ENCODE measurements around the gene FCN1. TPM values are rescaled to one million over a fixed set of nuclear protein-coding genes. Genes with fewer than 3 reads are reported as not detected.

Gene FCN1
- total RNA-seq, 1 donor from 2014 or later = not detected

GRCh38 chr9:134913041-134913712 lies 4.5 kb downstream of the FCN1 start:
- no peak for TF ChIP-seq CTCF (IDR thresholded peaks at IDR 0.05; ENCODE audit: insufficient read depth, low read length, severe bottlenecking)
- Histone ChIP-seq H3K27me3 (ENCODE audit: control insufficient read depth, insufficient read depth, low read length) (no peaks in the 10 kb centered on the region), H3K4me3 (ENCODE audit: low read depth, low read length) (no peak overlapping the region), H3K36me3 (ENCODE audit: control insufficient read depth, insufficient read depth, low read length) (no peaks in the 10 kb centered on the region)
- FAIRE-seq (no peak), DNase-seq (ENCODE audit: low read depth) (no peak)

- TF ChIP-seq CTCF (IDR thresholded peaks at IDR 0.05; ENCODE audit: insufficient read depth, low read length, severe bottlenecking) = no peak
- Histone ChIP-seq H3K27me3 (ENCODE audit: control insufficient read depth, insufficient read depth, low read length) (no peaks in the 10 kb centered on the region), H3K36me3 (ENCODE audit: control insufficient read depth, insufficient read depth, low read length) (no peaks in the 10 kb centered on the region), H3K4me3 (ENCODE audit: low read depth, low read length) (no peak overlapping the region)
- no peak for FAIRE-seq
- DNase-seq (ENCODE audit: low read depth) = no peak
These were observed 5.4 kb downstream of the FCN1 start for GRCh38 chr9:134912126-134912840.

- Histone ChIP-seq H3K36me3 (ENCODE audit: control insufficient read depth, insufficient read depth, low read length) (no peaks in the 10 kb centered on the region), H3K4me3 (ENCODE audit: low read depth, low read length) (no peak overlapping the region), H3K27me3 (ENCODE audit: control insufficient read depth, insufficient read depth, low read length) (no peaks in the 10 kb centered on the region)
- no peak for TF ChIP-seq CTCF (IDR thresholded peaks at IDR 0.05; ENCODE audit: insufficient read depth, low read length, severe bottlenecking)
- no peak for DNase-seq (ENCODE audit: low read depth)
- FAIRE-seq = no peak
These were observed 7.9 kb downstream of the FCN1 start for GRCh38 chr9:134909511-134910481.

- Histone ChIP-seq H3K36me3 (ENCODE audit: control insufficient read depth, insufficient read depth, low read length) (no peaks in the 10 kb centered on the region), H3K27me3 (ENCODE audit: control insufficient read depth, insufficient read depth, low read length) (no peaks in the 10 kb centered on the region), H3K4me3 (ENCODE audit: low read depth, low read length) (no peak overlapping the region)
- TF ChIP-seq CTCF (IDR thresholded peaks at IDR 0.05; ENCODE audit: insufficient read depth, low read length, severe bottlenecking) = no peak
- FAIRE-seq (no peak), DNase-seq (ENCODE audit: low read depth) (no peak)
These were observed 9.0 kb downstream of the FCN1 start for GRCh38 chr9:134908524-134909309.

GRCh38 chr9:134902936-134903335 lies 14.8 kb downstream of the FCN1 start:
- Histone ChIP-seq H3K36me3 (ENCODE audit: control insufficient read depth, insufficient read depth, low read length) (no peaks in the 10 kb centered on the region), H3K4me3 (ENCODE audit: low read depth, low read length) (no peak overlapping the region), H3K27me3 (ENCODE audit: control insufficient read depth, insufficient read depth, low read length) (no peaks in the 10 kb centered on the region)
- DNase-seq (ENCODE audit: low read depth) = no peak
- no peak for FAIRE-seq
- TF ChIP-seq CTCF (IDR thresholded peaks at IDR 0.05; ENCODE audit: insufficient read depth, low read length, severe bottlenecking) = no peak
